Iris pigment epithelial cell (primary cell): ENCODE data around the gene KCTD21.

Source experiments
- DNase-seq: peaks from one replicate; pipeline ENCODE4 v3.0.0-alpha.2; 2011; ENCODE audit warnings: low read depth

KCTD21 gene

GRCh38 chr11:78200553-78200952 lies 12.1 kb upstream of the KCTD21 start:
- DNase-seq, result no peak

GRCh38 chr11:78200061-78200460 lies 11.6 kb upstream of the KCTD21 start:
- no peak for DNase-seq

GRCh38 chr11:78199653-78200015 lies 11.2 kb upstream of the KCTD21 start:
- no peak for DNase-seq

DNA sequence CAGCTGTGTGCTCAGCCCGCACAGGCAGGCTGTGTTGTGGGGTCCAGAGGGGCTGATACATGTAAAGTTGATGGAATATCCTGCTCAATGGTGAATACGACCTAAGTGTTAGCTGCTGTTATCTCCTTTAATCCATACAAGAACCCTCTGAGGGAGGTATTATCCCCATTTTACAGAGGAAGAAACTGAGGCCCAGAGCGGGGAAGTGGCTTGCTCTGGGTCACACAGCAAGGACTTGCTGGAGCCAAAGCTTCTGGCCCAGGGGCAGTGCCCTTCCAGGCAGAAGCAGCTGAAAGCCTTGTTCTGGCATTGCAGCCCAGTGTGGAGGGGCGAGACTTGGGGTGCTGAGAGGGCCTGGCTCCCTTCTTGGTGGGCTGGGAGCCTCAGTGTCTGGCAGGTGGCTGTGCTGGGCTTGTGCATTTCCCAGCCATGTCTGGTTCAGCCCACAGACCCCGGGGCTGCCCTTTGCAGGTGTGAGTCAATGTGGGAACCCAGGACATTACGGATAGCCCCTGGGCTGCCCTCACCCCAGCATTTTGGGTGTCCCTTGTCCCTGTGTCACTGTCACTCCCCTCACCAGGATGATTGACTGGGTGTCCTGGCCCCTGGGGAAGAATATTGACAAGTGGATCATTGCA lies 10.7 kb upstream of the KCTD21 start:
- no peak for DNase-seq

DNA sequence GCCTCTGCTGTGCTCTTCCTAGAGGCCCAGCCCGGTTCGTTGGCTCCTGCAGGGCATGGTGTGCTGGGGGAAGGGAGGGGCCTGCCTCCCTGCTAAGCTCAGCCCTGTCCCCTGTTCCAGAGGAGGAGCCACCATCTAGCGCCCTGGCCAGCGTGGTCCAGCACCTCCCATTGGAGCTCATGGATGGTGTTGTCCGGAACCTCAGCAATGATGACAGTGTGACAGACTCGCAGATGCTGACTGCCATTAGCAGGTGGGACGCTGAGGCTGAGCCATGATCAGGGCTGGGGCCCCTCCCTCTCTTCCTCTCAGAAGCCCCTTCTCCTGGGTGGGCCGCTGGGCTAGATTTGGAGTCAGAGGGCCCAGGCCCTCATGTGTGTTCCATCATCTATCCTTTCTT lies 9.4 kb upstream of the KCTD21 start:
- DNase-seq, result no peak

- no peak for DNase-seq
Observed at GRCh38 chr11:78196661-78197091, 8.2 kb upstream of the KCTD21 start.

DNA sequence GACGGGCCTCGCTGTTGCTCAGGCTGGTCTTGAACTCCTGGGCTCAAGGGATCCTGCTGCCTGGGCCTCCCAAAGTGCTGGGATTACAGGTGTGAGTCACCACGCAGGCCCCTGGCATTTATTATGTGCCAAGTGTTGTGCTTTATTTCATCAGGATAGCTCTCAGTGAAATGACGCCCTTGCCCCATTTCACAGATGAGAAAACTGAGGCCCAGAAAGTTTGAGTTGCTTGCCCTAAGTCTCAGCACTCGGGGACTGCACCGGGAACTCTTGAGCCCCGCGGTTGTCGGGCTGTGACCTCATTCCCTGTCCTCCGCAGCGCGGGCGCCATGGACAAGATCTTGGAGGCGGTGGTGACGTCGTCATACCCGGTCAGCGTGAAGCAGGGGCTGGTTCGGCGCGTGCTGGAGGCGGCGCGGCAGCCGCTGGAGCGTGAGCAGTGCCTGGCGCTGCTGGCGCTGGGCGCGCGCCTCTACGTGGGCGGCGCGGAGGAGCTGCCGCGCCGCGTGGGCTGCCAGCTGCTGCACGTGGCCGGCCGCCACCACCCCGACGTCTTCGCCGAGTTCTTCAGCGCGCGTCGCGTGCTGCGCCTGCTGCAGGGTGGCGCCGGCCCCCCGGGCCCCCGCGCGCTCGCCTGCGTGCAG lies 7.6 kb upstream of the KCTD21 start:
- DNase-seq, result peak; percentile 53

- no peak for DNase-seq
Observed at GRCh38 chr11:78194490-78194889, 6.1 kb upstream of the KCTD21 start.

DNA sequence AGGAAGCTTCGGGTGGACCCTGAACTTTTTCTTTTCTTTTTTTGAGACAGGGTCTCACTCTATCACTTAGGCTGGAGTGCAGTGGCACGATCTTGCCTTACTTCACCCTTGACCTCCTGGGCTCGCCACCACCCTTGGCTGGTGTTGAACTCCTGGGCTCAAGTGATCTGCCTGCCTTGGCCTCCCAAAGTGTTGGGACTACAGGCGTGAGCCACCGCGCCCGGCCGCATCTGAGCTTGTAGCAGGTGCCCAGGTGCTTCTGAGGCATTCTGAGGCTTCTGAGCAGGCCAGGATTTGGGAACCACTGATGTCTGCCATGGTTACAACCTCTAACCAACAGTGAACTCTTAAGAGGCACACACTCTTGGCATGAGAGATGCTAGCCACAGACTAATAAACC lies 5.4 kb upstream of the KCTD21 start:
- no peak for DNase-seq

DNA sequence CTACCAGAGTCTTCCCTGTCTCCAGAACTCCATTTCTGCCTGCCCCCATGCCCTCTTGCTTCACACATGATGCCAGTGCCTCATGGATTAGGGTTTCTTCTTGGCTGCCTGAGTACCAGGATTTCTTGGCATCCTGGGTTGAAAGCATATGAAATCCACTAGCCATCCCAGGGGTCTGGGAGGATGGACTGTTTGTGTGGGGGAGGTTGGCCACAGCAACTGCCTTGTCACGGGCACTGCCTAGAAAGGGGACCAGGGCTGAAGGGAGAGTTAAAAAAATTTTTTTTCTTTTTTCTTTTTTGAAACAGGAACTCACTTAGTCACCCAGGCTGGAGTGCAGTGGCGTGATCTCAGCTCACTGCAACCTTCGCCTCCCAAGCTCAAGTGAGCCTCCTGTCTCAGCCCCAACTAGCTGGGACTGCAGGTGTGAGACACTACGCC lies 4.5 kb upstream of the KCTD21 start:
- no peak for DNase-seq

DNA sequence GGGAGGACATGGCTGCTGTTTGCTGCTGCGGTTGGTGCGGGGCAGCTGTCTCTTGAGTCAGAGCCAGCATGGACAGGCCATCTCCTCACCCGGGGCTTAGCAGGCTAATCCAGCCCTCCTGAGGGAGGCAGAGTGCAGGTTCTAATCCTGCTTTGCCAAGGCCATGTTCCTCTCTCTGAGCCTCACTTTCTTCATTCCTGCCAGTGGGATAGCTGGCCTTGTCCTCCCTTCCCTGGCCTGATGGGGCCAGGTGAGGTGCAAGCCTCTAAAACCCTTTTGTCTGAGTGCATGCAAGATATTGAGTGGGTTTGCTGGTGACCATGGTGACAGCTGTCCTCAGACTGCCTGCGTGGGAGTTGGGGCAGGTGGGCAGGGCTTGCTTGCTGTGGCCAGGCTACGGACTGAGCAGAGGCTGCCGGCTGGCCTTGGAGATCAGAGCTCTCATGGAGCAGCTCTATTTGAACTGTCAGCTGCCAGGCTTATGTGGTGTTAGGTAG lies 3.8 kb upstream of the KCTD21 start:
- no peak for DNase-seq

GRCh38 chr11:78190871-78191538 lies 2.6 kb upstream of the KCTD21 start:
- no peak for DNase-seq

GRCh38 chr11:78190374-78190773 lies 1.9 kb upstream of the KCTD21 start:
- no peak for DNase-seq

DNA sequence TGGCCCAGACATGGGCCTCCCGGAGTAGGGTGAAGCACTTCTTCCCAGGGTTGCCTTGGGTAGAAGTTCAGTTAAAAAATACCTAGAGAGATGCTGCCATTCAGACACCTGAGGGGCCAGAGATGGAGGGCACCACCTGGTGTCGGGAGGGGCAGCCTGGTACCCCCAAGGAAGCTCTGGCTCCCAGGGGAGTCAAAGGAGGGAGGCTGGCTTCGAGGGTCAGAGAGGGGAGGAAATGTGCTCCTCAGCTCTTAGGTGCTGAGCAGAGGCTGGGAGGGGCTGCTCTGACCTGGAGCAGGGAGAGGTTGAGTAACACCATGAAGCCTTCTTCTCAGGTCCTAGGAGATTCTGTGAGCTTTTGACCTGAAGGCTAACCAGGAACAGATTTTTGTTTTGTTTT lies 1.4 kb upstream of the KCTD21 start:
- no peak for DNase-seq

DNA sequence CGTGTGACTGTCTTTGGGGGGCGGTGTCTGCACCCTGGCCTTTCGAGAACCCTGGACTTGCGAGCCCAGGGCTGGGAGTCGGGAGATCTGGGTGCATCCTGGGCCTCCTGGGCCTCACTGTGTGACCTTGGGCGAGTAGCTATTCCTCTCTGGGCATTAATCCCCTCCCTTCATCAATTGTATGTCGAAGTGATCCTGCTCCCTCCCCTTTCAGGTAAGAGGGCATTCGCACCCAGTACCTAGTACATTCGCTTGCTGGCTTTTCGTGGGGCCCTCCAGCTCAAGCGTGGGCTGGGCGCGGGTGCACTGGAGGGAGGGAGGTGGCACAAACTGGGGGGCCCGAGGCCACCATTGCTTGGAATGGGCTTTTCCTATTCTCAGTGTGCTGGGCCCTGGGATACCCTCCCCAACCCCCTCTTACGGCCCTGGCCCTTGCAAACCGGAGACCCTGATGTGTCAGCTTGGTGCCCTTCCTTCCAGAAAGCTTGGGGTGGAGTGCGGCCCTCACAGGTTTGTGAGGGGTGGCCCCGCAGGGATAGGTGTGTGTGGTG lies 823 bp upstream of the KCTD21 start:
- no peak for DNase-seq

DNA sequence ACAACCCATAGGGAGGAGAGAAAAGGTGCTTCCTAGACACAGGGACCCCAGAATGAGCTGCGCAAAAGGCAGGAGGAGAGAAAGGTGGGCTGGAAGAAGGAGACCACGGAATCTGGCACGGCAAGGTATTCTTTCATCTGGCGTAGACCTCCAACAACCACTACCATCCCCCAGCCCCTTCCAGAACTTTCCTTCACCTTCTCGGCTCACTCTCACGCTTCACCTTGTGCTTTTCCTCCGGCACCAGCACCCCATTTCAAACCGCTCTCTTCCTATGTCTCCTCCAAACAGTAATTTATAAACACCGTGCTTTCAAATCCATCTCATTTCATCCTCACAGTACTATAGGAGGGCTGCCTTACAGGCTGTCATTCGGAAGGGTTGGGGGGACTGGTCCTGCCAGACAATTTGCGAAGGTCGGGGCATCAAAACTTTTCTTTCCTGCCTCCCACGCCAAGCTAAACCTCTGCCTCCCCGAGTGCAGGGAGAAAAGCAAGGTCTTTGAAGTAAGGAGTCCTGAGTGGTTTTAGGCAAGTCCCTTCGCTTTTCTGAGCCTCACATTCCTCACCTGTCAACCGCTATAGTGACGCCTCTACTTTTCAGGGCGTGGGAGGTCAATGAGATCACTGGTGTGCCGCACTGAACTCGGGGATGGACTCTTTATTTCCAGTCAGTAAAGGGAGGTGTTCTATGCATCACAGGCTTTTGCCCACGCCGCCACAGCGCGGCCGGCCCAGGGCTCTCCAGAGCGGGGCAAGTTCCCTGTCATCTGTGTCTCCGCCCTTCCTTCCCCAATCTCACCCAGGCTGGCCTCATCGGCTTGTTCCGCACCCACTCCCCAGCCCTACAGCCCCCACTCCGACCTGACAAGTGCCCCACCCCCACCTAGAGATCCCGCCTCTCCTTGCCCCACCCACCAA lies 800 bp downstream of the KCTD21 start:
- peak; percentile 49 for DNase-seq

- peak; percentile 79 for DNase-seq
Observed at GRCh38 chr11:78181185-78181584, 7.2 kb downstream of the KCTD21 start.

DNA sequence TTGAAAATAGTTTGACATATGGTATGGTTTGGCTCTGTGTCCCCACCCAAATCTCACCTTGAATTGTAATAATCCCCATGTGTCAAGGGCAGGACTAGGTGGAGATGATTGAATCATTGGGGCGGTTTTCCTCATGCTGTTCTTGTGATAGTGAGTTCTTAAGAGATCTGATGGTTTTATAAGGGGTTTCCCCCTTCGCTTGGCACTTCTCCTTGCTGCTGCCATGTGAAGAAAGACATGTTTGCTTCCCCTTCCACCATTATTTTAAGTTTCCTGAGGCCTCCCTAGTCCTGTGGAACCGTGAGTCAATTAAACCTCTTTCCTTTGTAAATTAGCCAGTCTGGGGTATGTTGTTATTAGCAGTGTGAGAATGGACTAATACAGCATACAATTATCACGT lies 7.7 kb downstream of the KCTD21 start:
- no peak for DNase-seq

- peak; percentile 23 for DNase-seq
Observed at GRCh38 chr11:78179459-78180071, 8.9 kb downstream of the KCTD21 start.

DNA sequence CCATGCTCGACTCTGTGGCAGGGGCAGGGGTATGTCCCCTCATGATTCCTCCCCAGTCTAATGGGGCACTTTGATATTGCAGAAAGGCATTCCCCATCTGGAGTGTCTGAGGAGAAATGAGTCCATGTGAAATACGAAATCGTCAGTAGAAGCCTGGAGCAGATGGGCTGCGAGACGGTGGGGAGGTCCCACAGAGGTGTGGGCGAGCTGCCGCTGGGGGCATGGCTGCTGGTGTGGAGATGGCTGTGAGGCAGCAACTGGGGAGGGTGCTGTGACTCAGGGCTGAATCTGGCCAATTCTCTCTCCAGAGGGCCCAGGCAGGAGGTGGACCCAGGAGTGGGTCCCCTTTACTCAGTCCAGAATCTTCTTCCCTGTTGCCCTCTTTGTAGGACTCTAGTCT lies 11.2 kb downstream of the KCTD21 start:
- no peak for DNase-seq

- no peak for DNase-seq
Observed at GRCh38 chr11:78176605-78177141, 11.8 kb downstream of the KCTD21 start.
